Left renal cortex interstitium (tissue), 4 donors: ENCODE measurements around the gene EXD3. TPM values are rescaled to one million over a fixed set of nuclear protein-coding genes. Genes with fewer than 3 reads are reported as not detected.
"Not testable (repeated sequence)": the region's sequence is repeated elsewhere in the genome, so short reads cannot be mapped to it uniquely, and the experiment has no call there.

Source experiments
- DNase-seq, 4 donors: peaks; one replicate each; pipeline ENCODE4 v3.0.0-alpha.2; 2013; ENCODE audit warnings: low read depth in 4 of 4, low spot score in 2 of 4, missing footprints in 1 of 4
- polyA plus RNA-seq, 4 donors: library from polyadenylated mRNA; unstranded; fragments of 120-200 nt; gene quantifications; one replicate each; pipeline ENCODE4 v1.2.1, GENCODE V29; 2013; ENCODE audit not compliant: insufficient read length in 4 of 4

Gene EXD3
- polyA plus RNA-seq, 4 donors, result 8.1 to 26.1 (median 19.7) TPM

- DNase-seq, result no peak
Measured at GRCh38 chr9:137382444-137383080, 40.4 kb downstream of the EXD3 start.

- DNase-seq, result no peak
Measured at GRCh38 chr9:137381501-137382443, 41.2 kb downstream of the EXD3 start.

DNA sequence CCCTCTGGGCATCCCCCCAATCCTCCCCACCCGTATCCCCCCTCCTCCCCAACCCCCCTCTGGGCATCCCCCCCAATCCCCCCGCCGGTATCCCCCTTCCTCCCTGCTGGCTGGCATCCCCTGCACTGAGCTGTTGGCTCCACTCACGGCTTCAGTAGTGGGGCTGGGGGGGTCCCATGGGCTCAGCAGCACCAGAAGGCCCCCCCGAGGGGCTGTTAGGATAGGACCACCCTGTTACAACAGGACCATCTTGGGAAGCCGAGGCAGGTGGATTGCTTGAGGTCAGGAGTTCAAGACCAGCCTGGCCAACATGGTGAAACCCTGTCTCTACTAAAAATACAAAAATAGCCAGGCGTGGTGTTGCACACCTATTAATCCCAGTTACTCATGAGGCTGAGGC, 42.4 kb downstream of the EXD3 start:
- no peak for DNase-seq

GRCh38 chr9:137380171-137380570, 42.8 kb downstream of the EXD3 start:
- no peak for DNase-seq

DNA sequence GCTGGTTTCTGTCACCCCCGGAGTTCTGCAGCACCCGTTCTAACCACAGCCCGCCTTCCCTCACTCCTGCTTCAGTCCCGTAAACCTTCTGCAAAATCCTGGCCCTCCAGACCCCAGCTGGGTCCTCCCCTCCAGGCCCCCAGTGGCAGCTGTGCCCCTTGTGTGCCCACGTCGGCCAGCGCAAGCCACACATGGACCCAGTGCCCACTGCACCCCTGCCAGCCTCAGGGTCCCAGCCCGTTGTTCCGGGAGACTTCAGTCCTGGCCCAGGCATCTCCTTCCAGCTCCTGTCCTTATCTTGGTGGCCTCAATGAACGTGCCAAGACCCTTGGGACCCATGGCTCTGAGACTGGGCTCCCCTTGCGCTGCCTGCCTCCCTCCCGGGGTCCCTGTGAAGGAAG, 43.2 kb downstream of the EXD3 start:
- no peak for DNase-seq

GRCh38 chr9:137378688-137379410, 44.1 kb downstream of the EXD3 start:
- not testable (repeated sequence) for DNase-seq

DNA sequence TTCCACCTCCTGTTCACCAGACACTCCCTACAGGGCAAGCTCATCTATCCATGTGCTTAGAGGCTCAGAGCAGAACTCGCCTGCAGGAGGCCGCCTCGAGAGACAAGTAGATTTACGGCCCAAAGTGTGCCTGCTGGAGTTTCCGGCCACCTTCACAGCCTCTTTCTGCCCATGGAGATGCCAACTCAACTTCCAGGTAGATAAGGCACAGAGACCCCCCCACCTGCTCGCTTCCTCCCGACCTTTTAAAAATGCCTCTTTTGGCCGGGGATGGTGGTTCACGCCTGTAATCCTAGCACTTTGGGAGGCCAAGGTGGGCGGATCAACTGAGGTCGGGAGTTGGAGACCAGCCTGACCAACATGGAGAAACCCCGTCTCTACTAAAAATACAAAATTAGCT, 46.6 kb downstream of the EXD3 start:
- DNase-seq, result no peak

- DNase-seq, result no peak
Measured at GRCh38 chr9:137375321-137376058, 47.5 kb downstream of the EXD3 start.

GRCh38 chr9:137374131-137374845, 48.7 kb downstream of the EXD3 start:
- DNase-seq, result no peak

GRCh38 chr9:137373611-137373980, 49.4 kb downstream of the EXD3 start:
- no peak for DNase-seq

DNA sequence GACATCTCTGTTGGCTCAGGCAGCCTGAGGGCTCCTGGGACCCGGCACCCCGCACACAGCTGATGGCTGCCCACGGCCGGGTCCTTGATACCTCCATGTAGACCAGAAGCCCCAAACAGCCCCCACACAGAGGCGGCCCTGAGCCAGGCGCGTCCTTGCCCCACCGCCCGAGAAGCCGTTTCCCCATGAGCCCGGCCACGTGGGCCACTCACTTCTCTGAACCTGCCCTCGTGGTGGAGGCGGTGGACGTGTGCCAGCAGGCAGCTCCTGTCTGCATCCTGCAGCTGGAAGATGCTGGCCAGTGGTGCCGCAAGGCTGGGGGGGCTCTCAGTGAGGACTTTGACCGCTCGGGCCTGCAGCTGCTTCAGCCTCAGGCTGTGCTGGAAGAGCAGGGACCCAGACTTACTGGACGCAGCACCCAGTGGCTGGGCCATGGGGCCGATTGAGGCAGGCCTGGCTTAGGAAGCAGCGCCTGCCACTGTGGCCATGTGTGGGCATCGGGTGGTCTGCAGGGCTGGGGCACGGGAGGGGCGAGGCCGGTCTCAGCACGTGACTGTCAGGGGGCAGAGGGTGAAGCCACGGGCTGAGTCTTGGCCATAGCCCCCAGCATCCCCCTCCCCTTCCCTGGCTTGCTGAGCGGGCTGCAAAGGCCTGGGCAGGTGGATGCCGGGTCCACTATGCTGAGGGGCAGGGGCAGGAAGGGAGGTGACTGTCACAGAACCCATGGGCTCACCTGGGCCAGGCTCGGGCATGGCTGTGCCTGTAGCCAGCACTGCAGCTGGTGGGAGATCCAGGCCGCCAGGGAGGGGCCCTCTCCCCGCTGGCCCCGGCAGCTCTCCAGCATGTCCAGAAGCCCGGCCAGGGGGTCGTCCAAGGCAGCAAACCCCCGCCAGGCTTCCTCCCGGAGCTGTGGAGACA, 50.0 kb downstream of the EXD3 start:
- no peak for DNase-seq

- no peak for DNase-seq
Measured at GRCh38 chr9:137371946-137372651, 50.9 kb downstream of the EXD3 start.

- no peak for DNase-seq
Measured at GRCh38 chr9:137371521-137371941, 51.4 kb downstream of the EXD3 start.

DNA sequence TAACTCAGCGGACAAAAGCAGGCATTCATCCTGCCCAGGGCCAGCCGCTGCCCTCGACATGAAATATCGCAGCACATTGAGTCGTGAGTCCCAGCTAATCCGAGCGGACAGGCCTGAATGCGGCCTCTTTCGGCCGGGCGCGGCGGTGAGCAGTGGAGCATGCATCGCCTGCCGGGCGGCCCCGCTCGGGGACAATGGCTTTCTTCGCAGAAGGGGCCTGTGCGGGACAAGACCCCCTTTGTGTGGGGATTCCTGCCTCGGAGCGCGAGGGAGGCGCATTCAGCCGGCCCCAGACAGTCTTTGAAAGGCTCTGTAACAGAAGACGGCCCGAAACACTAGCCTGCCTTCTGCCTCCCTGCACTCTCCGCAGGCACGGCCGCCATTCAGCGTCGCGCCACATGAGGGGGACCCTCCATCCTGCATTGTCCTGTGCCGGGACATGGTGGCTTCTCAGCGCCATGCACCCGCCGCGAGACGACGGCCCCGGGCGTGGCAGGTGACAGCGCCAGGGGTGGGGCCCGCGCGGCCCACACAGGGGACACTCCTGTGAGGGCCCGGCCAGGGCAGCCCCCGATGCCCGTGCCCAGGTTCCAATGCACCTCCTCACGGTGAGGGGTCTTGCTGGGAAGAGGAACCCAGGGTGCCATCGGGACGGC, 52.0 kb downstream of the EXD3 start:
- peak in 2 of 4 donors; percentile 21 to 35 for DNase-seq

DNA sequence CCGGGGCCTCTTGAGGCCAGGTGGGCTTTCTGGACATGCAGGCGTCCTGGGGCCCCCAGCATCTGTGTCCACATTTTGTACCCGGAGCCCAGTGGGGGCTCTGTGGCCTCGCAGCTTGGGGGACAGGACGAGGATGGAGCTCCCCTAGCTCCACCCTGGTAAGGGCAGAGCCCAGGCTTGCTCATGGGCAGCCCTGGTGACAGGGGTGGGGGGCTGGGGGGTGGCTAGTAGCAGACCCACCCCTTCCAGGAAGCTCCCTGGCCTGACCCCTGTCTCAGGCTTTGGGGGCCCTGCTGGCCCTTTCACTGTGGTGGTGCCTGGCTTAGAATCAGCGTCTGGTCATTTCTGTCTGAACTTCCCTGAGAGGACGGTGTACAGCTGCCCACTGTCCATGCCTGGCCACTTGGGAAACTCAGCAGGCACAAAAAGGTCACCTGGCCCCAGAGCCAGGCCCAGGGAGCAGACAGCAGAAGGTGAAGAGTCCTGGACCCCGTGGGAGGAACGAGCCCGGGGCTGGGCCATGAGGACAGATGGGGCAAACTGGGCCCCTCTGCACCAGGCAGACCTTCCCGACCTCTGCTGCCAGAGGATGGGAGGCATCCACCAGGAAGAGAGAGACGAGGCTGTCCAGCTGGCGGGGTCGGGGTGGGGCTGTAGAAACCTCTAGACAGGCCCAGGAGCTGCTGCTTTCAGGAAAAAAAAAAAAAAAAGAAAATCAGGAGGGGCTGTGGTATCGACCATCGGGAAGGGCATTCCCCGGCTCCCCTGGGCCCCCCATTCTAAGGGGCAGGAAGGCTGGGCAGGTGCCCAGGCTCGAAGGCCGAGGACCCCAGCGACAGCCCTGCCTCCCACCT, 52.8 kb downstream of the EXD3 start:
- DNase-seq, result no peak

DNA sequence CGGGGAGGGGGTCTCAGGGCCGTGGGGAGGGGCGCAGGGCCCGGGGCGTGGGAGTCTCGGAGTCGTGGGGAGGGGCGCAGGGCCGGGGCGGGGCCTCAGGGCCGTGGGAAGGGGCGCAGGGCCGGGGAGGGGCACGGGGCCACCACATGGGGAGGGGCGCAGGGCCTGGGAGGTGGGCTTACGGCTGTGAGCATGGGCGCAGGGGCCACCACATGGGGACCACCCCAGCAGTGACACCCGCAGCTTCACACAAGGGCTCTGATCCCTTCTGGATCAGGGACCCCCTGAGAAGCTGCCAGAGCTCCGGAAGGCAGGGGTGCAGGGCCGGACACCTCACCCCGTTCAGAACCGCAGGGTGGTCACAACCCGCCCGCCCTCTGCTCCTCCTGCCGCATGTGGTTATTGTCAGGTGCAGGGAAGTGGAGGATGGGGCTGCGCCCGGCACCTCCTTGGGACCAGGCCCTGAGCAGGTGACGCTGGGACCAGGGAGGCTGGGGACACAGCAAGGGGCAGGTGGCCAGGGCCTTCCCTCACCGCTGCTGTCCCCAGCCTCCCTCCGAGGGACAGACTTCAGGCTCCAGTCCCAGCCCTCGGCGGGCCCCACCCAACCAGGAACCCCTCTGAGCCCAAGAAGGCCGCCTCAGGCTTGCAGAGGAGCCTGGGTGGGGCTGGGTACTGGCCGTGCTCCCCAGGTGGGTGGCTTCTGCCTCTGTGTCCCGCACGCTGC, 53.7 kb downstream of the EXD3 start:
- no peak for DNase-seq
